ENCODE data around the gene PIK3AP1.

GRCh38 chr10:96675846-96676245 is 44.5 kb downstream of the PIK3AP1 start:
- TF ChIP-seq, protein P1, sequence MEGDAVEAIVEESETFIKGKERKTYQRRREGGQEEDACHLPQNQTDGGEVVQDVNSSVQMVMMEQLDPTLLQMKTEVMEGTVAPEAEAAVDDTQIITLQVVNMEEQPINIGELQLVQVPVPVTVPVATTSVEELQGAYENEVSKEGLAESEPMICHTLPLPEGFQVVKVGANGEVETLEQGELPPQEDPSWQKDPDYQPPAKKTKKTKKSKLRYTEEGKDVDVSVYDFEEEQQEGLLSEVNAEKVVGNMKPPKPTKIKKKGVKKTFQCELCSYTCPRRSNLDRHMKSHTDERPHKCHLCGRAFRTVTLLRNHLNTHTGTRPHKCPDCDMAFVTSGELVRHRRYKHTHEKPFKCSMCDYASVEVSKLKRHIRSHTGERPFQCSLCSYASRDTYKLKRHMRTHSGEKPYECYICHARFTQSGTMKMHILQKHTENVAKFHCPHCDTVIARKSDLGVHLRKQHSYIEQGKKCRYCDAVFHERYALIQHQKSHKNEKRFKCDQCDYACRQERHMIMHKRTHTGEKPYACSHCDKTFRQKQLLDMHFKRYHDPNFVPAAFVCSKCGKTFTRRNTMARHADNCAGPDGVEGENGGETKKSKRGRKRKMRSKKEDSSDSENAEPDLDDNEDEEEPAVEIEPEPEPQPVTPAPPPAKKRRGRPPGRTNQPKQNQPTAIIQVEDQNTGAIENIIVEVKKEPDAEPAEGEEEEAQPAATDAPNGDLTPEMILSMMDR (IDR thresholded peaks at IDR 0.05; ENCODE audit: insufficient read depth, low read length), result no peak
- no peak for TF ChIP-seq REST (IDR thresholded peaks at IDR 0.05; ENCODE audit: insufficient replicate concordance, low read depth)
- no peak for TF ChIP-seq POLR2AphosphoS5 (IDR thresholded peaks at IDR 0.05; ENCODE audit: low read depth)
